Type B pancreatic cell (in vitro differentiated cells): ENCODE data around the gene ITGAD. TPM values are rescaled to one million over a fixed set of nuclear protein-coding genes. Genes with fewer than 3 reads are reported as not detected.
"Not testable (repeated sequence)": the region's sequence is repeated elsewhere in the genome, so short reads cannot be mapped to it uniquely, and the experiment has no call there.

Experiments
- DNase-seq: peaks from one replicate; pipeline ENCODE4 v3.0.0; 2021; ENCODE audit warnings: mixed read lengths; ENCODE audit not compliant: unreplicated experiment; ENCODE audit errors: extremely low spot score
- H3K27ac Mint-ChIP-seq: 2 replicates; pipeline ENCODE4 v1.8.0; 2021; ENCODE audit warnings: mild to moderate bottlenecking, mixed read lengths
- H3K27me3 Mint-ChIP-seq: 2 replicates; pipeline ENCODE4 v1.8.0; 2021; ENCODE audit warnings: mixed read lengths
- H3K36me3 Mint-ChIP-seq: 2 replicates; pipeline ENCODE4 v1.8.0; 2021; ENCODE audit warnings: mixed read lengths
- H3K4me1 Mint-ChIP-seq: one replicate; pipeline ENCODE4 v1.8.0; 2021; ENCODE audit warnings: mixed read lengths; ENCODE audit not compliant: unreplicated experiment
- H3K4me3 Mint-ChIP-seq: 2 replicates; pipeline ENCODE4 v1.8.0; 2021; ENCODE audit warnings: mild to moderate bottlenecking, mixed read lengths
- H3K9me3 Mint-ChIP-seq: 2 replicates; pipeline ENCODE4 v1.8.0; 2021; ENCODE audit warnings: mixed read lengths
- total RNA-seq: library from RNA; stranded (reverse); gene quantifications from 2 replicates; pipeline ENCODE4 v1.2.1, GENCODE V29; 2021; ENCODE audit warnings: low replicate concordance
- TF ChIP-seq, protein P1 (sequence below): fragments of 200-600 bp; sonication (generic); conservative IDR thresholded peaks from 2 replicates; pipeline ENCODE4 v1.5.0; 2021; ENCODE audit warnings: antibody characterized with exemption, mild to moderate bottlenecking

The ITGAD gene
- total RNA-seq, 1 donor from 2014 or later = not detected

DNA sequence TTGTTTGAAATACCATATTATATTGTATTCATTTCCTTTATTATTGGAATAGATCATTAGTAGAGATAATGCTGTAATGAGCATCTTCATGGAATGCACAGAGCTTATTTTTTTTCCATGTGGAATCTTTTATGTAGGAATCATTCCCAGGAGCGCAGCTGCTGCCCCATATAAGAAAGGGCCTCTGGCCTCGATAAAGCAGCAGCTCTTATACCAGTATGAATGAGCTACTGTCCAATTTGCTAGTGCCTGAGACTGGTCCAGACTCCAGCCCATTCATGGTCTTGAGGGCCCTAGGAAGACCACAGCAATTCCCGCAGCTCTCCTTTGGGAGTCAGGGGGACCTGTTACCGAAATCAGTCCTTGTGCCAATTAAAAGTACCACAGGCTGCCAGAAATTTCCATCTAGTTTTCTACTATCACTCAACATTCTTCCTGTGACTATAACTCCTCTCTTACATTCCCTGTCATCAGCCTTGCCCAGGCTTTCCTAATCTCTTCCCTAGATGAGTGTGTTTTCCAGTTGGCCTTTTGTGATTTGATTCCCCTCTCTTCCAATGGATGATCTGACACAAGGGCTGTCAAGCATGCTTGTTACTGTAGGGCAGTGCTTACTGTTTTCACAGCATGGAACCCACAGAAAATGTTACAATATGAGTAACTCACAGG lies 47.5 kb downstream of the ITGAD start:
- no peak for DNase-seq
- Mint-ChIP-seq H3K9me3 (no peaks in the 10 kb centered on the region), H3K4me3 (peak overlapping the region; percentile 2), H3K36me3 (no peaks in the 10 kb centered on the region), H3K27me3 (peaks cover 8% of the 10 kb centered on the region), H3K4me1 (peaks cover 5% of the 10 kb centered on the region), H3K27ac (no peak overlapping the region)
- TF ChIP-seq, protein P1, sequence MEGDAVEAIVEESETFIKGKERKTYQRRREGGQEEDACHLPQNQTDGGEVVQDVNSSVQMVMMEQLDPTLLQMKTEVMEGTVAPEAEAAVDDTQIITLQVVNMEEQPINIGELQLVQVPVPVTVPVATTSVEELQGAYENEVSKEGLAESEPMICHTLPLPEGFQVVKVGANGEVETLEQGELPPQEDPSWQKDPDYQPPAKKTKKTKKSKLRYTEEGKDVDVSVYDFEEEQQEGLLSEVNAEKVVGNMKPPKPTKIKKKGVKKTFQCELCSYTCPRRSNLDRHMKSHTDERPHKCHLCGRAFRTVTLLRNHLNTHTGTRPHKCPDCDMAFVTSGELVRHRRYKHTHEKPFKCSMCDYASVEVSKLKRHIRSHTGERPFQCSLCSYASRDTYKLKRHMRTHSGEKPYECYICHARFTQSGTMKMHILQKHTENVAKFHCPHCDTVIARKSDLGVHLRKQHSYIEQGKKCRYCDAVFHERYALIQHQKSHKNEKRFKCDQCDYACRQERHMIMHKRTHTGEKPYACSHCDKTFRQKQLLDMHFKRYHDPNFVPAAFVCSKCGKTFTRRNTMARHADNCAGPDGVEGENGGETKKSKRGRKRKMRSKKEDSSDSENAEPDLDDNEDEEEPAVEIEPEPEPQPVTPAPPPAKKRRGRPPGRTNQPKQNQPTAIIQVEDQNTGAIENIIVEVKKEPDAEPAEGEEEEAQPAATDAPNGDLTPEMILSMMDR = no peak

DNA sequence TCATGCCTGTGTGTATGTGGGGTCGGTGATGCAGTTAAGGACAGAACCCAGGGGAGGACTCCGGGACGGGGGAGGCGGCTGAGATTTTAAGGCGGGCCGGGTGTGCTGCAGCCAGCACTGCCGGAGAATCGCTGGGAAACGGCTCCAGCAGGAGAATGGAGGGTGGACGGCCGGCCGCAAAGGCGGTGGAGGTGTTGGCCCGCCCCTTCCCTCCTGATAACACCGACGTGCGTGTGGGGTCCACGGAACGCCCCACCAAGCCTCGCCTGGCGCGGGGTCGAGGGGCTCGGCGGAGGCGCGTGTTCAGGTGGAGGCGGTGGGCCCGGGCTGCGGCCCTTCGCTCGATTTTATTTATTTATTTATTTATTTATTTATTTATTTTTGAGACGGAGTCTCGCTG lies 48.8 kb downstream of the ITGAD start:
- H3K27me3 Mint-ChIP-seq = peaks cover 8% of the 10 kb centered on the region
- H3K9me3 Mint-ChIP-seq = no peaks in the 10 kb centered on the region
- no peaks in the 10 kb centered on the region for H3K36me3 Mint-ChIP-seq
- peaks cover 5% of the 10 kb centered on the region for H3K4me1 Mint-ChIP-seq
- H3K4me3 Mint-ChIP-seq = peak overlapping the region; percentile 86
- no peak for DNase-seq
- TF ChIP-seq, protein P1 = no peak
- H3K27ac Mint-ChIP-seq = peak overlapping the region; percentile 50

DNA sequence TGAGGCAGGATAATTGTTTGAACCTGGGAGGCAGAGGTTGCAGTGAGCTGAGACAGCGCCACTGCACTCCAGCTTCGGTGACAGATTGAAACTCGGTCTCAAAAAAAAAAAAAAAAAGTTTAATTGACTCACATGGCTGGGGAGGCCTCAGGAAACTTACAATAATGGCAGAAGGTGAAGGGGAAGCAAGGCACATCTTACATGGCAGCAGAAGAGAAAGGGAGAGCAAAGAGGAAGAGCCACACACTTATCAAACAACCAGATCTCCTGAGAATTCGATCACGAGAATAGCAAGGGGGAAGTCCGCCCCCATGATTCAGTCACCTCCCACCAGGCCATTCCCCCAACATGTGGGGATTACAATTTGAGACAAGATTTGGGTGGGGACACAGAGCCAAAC lies 52.8 kb downstream of the ITGAD start:
- H3K36me3 Mint-ChIP-seq, DNase-seq, H3K27me3 Mint-ChIP-seq: not testable (repeated sequence)

DNA sequence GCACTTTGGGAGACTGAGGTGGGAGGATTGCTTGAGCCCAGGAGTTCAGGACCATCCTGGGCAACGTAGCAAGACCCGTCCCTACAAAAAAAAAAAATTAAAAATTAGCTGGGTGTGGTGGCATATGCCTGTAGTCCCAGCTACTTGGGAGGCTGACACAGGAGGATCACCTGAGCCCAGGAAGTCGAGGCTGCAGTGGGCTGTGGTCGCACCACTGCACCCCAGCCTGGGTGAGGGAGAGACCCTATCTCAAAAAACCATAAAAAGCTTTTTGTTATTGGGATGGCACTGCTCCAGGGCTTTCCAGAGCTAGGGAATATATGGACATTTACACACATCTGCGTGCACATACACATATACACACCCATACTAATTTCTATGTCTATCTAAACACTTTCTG lies 58.1 kb downstream of the ITGAD start:
- H3K36me3 Mint-ChIP-seq = no peaks in the 10 kb centered on the region
- no peak overlapping the region for H3K4me3 Mint-ChIP-seq
- H3K27ac Mint-ChIP-seq = no peak overlapping the region
- TF ChIP-seq, protein P1 = no peak
- H3K4me1 Mint-ChIP-seq = peaks cover 22% of the 10 kb centered on the region
- DNase-seq = no peak
- no peaks in the 10 kb centered on the region for H3K27me3 Mint-ChIP-seq
- no peaks in the 10 kb centered on the region for H3K9me3 Mint-ChIP-seq

More for the DNA sequence above, 52.8 kb downstream of the ITGAD start:
- H3K4me3 Mint-ChIP-seq, H3K4me1 Mint-ChIP-seq, H3K9me3 Mint-ChIP-seq, H3K27ac Mint-ChIP-seq: not testable (repeated sequence)

DNA sequence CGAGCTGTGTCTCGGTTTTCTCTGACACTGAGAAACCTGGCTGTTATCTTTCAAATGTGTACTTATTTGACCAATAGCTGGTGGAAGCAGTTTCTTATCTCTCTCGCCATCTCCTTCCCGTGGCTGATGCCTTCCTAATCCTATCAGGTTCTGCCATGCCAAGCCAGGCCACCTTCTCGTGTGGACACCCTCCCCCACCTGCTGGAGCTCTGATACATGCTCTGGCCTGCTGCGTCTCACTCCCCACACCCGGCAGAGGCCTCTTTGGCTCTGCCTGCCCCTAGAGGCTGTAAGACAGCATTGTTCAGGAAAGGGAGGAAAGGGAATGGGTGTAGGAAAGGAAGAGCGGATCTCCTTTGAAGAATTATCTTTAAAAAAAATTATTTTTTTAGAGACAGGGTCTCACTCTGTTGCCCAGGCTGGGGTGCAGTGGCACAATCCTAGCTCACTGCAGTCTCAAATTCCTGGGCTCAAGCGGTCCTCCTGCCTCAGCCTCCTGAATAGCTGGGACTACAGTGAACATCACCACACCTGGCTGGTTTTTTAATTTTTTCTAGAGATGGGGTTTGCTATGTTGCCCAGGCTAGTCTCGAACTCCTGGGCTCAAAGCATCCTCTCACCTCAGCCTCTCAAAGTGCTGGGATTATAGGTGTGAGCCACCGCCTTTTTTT lies 58.7 kb downstream of the ITGAD start:
- H3K27ac Mint-ChIP-seq = peak overlapping the region; percentile 36
- H3K4me3 Mint-ChIP-seq = peak overlapping the region; percentile 27
- TF ChIP-seq, protein P1 = peak; percentile 76
- peaks cover 22% of the 10 kb centered on the region for H3K4me1 Mint-ChIP-seq
- no peak for DNase-seq
- no peaks in the 10 kb centered on the region for H3K9me3 Mint-ChIP-seq
- H3K36me3 Mint-ChIP-seq = no peaks in the 10 kb centered on the region
- H3K27me3 Mint-ChIP-seq = no peaks in the 10 kb centered on the region

DNA sequence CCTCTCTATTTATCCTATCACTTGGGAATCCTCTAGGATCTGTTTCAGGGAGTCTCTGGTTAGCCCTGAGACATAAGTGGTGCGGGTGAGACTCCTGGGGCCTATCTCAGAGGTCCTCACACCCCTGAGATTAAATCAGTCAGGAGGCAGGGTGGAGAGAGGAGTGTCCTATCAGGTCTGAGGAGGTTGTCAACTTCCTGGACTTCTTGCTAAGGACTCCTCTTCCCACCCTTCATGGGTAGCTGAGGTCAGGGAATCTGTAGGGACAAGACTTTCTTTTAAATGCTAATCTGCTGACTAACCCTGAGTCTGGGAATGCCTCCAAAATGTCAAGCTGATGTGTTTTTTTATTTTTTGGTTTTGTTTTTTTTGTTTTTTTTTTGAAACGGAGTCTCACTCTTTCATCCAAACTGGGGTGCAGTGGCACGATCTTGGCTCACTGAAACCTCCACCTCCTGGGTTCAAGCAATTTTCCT lies 59.5 kb downstream of the ITGAD start:
- no peaks in the 10 kb centered on the region for H3K36me3 Mint-ChIP-seq
- TF ChIP-seq, protein P1 = no peak
- no peak for DNase-seq
- no peaks in the 10 kb centered on the region for H3K9me3 Mint-ChIP-seq
- peaks cover 22% of the 10 kb centered on the region for H3K4me1 Mint-ChIP-seq
- H3K27me3 Mint-ChIP-seq = no peaks in the 10 kb centered on the region
- H3K27ac Mint-ChIP-seq = peak overlapping the region; percentile 39
- no peak overlapping the region for H3K4me3 Mint-ChIP-seq
